ENCODE measurements around the gene CYLD.

- TF ChIP-seq USF2 (IDR thresholded peaks at IDR 0.05; ENCODE audit: low read depth, low read length), result no peak
- no peak for TF ChIP-seq CTCF (conservative IDR thresholded peaks at IDR 0.05; ENCODE audit: low read depth, low read length)
- TF ChIP-seq BHLHE40 (IDR thresholded peaks at IDR 0.05; ENCODE audit: low read depth, low read length), result no peak
- TF ChIP-seq POLR2A (IDR thresholded peaks at IDR 0.05; ENCODE audit: low read depth, low read length), result no peak
- TF ChIP-seq ELK1 (IDR thresholded peaks at IDR 0.05; ENCODE audit: borderline replicate concordance, low read depth, low read length), result no peak
These were observed 92.0 kb downstream of the CYLD start for GRCh38 chr16:50833929-50834328.

All from IMR-90 (cell line).